HG03280 (cell line): ENCODE data around the gene AFAP1L2.
"Not testable (repeated sequence)": the region's sequence is repeated elsewhere in the genome, so short reads cannot be mapped to it uniquely, and the experiment has no call there.

Experiments used
- ATAC-seq: cut with Tn5 transposase; IDR thresholded peaks from one replicate; pipeline ENCODE4 v1.9.1; 2021; ENCODE audit warnings: mild to moderate bottlenecking, moderate library complexity; ENCODE audit not compliant: unreplicated experiment

The AFAP1L2 gene

GRCh38 chr10:114364726-114365125, 39.6 kb downstream of the AFAP1L2 start:
- ATAC-seq, result no peak

- ATAC-seq, result no peak
Measured at GRCh38 chr10:114363745-114364454, 40.4 kb downstream of the AFAP1L2 start.

DNA sequence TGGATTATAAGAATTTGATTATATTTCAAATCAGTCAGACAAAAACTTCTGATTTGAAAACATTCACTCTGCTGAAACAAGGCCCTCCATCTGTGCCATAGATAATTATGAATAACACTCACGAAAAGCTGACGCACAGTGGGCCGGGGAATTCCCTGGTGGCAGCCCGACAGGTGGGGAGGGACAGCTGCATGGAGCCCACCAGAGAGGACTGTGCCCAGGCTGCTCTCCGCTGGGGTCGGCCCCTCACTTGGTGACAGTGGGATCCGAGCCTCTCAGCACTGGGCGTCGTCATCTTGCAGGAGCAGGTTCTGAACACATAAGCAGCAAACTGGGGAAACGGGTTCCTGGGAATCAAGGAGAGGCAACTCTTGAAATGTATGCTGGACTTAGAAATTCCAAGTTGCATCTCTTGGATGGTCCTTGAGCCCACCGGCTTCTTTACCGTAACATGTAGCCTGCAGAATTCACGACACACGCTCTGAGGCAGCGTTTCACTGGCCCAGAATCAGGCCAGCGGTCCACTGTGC, 41.4 kb downstream of the AFAP1L2 start:
- no peak for ATAC-seq

DNA sequence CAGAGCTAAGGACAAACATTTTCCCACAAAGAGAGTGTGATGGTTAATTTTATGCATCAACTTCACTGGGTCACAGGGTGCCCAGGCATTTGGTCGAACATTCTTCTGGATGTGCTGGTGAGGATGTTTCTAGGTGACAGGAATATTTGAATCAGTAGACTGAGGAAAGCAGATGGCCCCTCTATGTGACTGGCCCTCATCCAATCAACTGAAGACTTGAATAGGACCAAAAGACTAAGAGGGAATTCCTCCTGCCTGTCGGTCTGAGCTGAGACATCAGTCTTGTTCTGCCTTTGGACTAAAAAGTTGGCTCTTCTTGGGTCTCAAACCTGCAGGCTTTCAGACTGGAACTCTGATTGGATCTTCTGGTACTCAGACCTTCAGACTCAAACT, 44.4 kb downstream of the AFAP1L2 start:
- no peak for ATAC-seq

DNA sequence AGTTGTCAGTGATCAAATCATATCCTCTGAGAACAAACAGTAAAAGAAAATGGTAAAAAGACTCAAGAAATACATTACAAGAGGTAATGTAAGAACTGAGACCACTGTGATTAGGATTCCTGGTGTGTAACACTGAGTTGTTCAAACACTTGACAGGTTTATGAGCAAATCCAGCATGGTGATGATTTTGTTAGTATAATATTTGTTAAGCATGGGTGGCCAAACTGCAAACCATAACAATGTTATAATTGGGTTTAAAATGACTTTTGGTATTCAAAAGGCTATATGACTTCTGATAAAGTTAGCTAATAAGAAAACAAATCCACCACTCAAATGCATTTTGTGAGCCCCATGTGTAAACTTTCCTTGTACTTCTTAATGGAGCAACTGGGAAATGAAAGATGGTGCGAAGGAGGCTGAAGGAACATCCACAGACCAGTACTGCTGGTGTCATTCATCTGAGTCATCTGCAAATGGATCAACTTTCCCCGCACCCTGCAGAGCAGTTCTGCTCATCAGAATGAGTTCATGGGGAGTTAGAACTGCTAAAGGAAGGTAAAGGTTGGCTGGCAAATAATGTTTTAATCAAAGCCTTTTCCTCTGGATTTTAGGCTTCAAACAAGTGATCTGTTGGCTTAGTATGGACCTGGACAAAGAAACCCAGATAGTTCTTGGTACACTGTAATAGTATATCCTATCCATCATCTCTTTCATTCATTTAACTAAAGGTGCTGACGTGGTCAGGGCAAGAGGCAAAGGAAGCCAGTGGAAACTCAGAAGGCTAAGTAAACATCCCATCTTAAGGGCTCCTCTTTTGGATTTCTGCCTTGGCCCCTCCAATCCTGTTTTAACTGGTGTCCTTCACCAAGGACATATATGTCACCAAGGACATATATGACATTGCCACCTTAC, 45.0 kb downstream of the AFAP1L2 start:
- no peak for ATAC-seq

DNA sequence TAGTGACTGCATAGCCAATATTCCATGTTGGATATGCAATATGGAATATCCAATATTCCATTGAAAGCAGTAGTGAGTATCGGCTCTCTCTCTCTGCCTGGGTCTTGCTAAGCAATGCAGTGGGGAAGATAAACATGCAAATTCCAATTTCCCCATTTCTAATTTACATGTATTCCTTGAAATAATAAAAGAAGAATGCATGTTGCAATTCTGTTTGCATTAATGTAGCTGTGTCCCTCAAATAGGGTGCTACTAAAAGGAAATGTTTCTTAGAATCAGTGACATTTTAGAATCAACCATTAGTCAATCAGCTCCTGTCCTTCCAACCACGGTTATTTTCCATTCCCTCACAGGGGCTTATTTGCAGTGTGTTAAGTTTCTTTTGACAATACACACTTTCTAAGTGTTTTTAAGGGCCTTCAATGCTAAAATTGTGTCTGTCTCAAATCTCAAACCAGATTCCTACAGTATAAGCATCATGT, 46.7 kb downstream of the AFAP1L2 start:
- ATAC-seq, result no peak

- no peak for ATAC-seq
Measured at GRCh38 chr10:114356751-114357514, 47.4 kb downstream of the AFAP1L2 start.

DNA sequence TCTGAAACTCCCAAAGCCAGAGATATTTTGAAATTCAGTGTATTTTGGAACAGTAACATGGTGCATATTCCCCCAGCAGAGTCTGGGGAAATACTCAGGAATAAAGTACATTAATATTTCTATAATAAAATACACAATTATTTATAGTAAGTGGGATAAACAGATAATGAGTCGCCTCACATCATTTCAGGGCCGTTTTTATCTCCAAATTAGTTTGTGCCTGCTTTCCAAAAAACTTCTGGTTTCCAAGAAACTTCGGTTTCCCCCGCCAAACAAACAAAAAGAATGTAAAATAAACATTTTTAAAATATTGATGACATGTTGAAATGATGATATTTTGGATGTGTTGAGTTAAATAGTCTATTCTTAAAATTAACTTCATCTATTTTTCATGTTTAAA, 48.2 kb downstream of the AFAP1L2 start:
- no peak for ATAC-seq

GRCh38 chr10:114353383-114353782, 50.9 kb downstream of the AFAP1L2 start:
- ATAC-seq, result no peak

- no peak for ATAC-seq
Measured at GRCh38 chr10:114352653-114353298, 51.5 kb downstream of the AFAP1L2 start.

- no peak for ATAC-seq
Measured at GRCh38 chr10:114350751-114351150, 53.6 kb downstream of the AFAP1L2 start.

GRCh38 chr10:114349522-114350215, 54.6 kb downstream of the AFAP1L2 start:
- no peak for ATAC-seq

DNA sequence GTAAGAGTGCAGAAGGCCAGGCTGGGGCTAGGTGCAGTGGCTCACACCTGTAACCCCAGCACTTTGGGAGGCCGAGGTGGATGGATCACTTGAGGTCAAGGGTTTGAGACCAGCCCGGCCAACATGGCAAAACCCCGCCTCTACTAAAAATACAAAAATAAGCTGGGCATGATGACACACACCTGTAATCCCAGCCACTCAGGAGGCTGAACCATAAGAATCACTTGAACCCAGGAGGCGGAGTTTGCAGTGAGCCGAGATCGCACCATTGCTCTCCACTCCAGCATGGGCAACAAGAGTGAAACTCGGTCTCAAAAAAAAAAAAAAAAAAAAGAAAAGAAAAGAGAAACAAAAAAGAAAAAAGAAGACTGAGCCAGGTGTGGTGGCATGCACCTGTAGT, 55.2 kb downstream of the AFAP1L2 start:
- ATAC-seq, result not testable (repeated sequence)

GRCh38 chr10:114347791-114348190, 56.5 kb downstream of the AFAP1L2 start:
- ATAC-seq, result no peak

DNA sequence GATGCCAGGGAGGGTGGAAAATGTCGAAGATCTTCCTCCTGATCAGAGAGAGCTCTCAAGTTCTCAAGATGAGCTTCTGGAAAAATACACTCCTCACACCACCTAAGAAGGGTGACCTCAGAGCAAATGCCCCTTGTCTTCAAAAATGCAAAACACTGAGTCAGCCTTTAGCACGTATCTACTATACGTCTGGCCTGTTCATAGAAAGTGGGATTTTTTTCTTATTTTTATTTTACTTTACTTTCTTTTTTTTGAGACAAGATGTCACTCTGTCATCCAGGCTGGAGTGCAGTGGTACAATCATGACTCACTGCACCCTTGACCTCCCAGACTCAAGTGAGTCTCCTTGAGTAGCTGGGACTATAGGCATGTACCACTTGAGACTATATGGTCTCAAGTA, 57.1 kb downstream of the AFAP1L2 start:
- ATAC-seq, result no peak

DNA sequence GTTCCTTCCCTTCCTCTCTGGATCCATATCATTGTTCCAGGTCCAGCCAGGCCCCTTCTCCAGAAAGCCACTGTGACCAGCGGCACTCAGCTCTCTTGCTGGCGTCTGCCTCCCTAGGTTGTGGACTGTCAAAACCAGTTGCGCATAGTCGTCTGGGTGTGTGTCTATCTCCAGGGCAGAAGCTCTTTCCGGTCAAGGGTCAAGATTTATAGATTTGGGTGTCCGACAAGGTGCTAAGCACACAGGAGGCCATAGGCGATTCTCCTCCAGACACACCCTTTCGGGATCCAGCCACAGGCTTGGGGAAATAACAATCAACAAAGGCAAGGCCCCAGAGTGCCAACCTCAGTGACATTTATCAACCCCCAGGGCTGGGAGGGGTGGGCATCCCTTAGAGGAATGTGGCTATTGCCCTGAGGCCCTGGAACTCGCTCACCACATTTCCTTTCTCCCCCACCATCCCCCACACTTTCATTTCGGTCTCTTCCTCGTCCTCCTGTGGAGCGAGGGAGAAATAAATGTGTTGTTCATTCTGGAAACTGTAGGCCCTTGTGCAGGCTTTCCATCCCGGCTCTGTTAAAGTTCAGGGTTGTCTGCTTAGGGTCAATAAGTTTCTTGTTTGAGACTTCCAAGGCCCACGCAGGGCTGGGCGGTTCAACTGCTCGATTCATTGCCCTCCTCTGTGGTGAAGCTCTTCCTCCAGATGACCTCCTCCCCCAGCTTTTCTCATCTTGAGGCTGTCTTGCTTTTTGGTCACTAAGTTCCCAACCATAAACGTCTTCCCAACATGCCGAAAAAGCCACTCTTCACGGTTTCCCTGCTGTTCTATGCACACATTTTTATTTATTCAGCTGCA, 57.9 kb downstream of the AFAP1L2 start:
- no peak for ATAC-seq

GRCh38 chr10:114345701-114346100, 58.6 kb downstream of the AFAP1L2 start:
- ATAC-seq, result no peak

GRCh38 chr10:114343623-114344505, 60.4 kb downstream of the AFAP1L2 start:
- ATAC-seq, result no peak
